ENCODE data around the gene RIC3.

The RIC3 gene

DNA sequence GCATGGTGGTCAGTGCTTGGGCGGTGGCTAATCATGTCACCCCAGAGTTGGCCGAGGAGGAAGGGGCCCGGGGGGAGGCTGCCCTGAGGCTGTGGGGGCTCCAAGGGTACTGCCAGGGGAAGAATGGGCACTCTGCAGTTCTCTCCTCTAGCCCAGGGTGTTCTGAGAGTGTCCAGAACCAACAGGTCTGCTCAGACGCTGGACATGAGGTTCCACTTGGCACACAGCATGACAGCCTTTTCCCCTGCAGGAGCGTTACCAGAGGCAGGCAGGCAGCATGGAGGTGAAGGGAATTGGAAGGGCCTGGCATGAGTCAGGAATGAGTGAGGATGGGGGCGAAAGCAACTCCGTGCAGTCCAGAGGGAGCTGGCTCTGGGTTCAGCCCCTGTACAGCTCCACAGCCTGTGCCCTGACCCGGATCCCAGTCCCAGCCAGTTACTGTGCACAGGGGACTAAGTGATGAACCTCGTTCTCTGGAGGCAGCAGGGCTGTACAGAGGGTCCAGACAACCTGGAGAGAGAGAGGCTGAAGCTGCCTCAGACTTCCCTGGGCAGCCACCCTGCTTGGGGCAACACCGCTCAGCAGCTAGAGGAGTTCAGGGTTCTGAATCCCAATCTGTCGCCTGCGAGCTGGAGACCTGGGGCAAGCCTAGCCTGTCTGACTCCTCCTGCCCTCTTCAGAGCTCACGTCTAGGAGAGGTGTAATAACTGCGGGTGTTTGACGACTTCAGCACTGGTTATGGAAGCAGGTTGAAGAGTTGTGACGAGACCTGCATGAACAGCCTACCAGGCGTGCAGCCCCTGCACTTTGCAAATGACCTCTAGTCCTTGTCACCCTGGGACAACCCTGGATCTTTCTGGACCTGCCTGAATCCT lies 102.6 kb downstream of the RIC3 start:
- DNase-seq: no peak

- DNase-seq: no peak
Observed at GRCh38 chr11:8065031-8065430, 103.8 kb downstream of the RIC3 start.

DNA sequence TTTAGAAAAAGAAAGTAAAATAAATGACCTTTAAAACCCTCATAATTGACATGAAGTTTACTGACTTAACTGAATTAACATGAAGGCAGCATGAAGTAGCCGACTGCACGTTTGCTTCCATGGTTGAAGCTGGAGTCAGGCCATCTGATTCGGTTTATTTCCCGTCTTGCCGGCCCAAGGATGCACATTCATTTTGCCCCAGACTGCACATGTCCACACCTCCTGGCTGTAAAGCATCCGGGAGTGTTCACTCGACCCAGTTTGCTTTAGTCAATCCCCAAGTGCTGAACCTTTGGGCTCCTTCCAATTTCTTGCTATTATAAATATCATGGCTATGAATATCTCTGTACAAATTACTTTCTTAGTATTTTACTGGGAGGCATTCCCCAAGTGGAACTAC lies 105.5 kb downstream of the RIC3 start:
- no peak for DNase-seq

- DNase-seq: no peak
Observed at GRCh38 chr11:8062781-8063257, 106.0 kb downstream of the RIC3 start.

DNA sequence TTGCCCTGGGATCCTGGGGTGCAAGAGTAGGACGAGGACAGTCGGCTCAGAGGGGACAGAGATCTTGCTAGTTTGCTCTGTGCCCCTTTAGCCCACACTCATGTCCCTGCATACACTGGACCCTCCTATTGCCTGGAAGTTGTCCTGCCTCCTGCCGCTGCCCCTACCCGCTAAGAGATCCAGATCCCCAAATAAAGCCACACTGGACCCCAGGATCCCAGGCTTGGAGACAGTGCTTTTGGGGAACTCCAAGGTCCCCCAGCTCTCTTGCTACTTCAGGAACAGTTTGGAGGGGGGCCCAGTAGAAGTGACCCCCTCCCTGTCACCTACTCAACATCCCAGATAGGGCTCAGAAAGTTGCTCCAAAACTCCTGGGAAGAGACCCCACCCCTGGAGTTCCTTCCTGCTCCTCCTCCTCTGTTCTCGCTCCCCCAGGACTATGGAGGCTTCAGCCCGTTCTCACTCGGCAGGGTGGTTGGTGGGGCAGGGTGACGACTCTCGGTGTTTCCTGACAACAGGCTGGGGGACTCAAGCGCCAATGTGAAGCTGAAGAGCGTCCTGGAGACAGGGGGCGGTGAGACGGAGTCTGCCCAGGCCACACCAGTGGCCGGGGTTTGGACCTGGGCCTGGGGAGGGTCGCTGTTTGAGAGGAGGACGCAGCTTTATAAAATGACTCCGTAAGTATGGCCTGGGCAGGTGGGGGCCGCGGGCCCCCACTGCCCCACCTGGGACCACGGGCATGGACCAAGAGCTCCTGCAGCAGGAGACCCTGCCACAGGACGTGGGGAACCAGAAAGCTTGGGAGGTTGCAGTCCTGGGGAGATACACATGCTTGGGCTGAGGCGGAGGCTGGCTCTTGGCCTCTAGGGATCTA lies 107.0 kb downstream of the RIC3 start:
- DNase-seq: no peak

- no peak for DNase-seq
Observed at GRCh38 chr11:8060801-8061554, 107.8 kb downstream of the RIC3 start.

GRCh38 chr11:8060146-8060719 lies 108.6 kb downstream of the RIC3 start:
- DNase-seq: no peak

DNA sequence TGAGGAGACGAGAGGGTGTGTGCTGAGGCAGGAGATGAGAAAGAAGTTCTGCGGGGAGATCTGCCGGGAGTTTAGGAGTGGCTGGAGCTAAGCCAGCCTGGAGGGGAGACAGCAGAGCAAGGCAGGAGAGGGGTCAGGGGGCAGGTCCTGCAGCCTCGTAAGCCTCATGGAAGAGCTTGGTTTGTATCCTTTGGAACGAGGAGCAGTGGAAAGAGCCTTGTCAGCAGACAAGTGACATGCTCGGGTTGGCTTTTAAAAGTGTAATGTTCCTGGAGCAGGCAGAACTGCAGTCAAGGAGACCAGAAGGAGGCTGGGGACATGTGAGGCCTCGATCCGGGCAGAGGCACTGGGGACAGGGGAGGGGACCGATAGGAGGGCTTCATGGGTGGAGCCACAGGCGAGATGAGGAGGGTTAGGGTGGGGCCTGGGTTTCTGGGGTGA lies 109.2 kb downstream of the RIC3 start:
- DNase-seq: no peak

- no peak for DNase-seq
Observed at GRCh38 chr11:8059030-8059429, 109.8 kb downstream of the RIC3 start.

GRCh38 chr11:8058216-8058615 lies 110.6 kb downstream of the RIC3 start:
- DNase-seq: no peak

GRCh38 chr11:8056810-8057463 lies 111.9 kb downstream of the RIC3 start:
- DNase-seq: no peak

Data from NCI-H774 (cell line).